Neural progenitor cell (in vitro differentiated cells): ENCODE data around the gene GAS6. TPM values are rescaled to one million over a fixed set of nuclear protein-coding genes. Genes with fewer than 3 reads are reported as not detected.
A peak's percentile ranks its signal among the peaks of the same experiment; 100 is the strongest.

Experiments
- DNase-seq: peaks from one replicate; pipeline ENCODE4 v3.0.0-alpha.2; 2016; ENCODE audit warnings: low spot score
- H2AFZ ChIP-seq: fragments of 200-600 bp; sonication (generic); replicated peaks from 2 replicates; pipeline ENCODE4 v1.6.1; 2016; ENCODE audit warnings: antibody characterized with exemption
- H3F3A ChIP-seq: fragments of 200-600 bp; sonication (generic); 2 replicates; pipeline ENCODE4 v1.6.1; 2016; ENCODE audit warnings: antibody characterized with exemption, low read depth
- H3K27ac ChIP-seq: fragments of 200-600 bp; sonication (generic); 2 replicates; pipeline ENCODE4 v1.5.1; 2016; ENCODE audit warnings: mild to moderate bottlenecking
- H3K27me3 ChIP-seq: fragments of 200-600 bp; sonication (generic); 2 replicates; pipeline ENCODE4 v1.6.1; 2016; ENCODE audit warnings: mild to moderate bottlenecking, moderate library complexity
- H3K36me3 ChIP-seq: fragments of 200-600 bp; sonication (generic); 2 replicates; pipeline ENCODE4 v1.5.1; 2016
- H3K4me1 ChIP-seq: fragments of 200-600 bp; sonication (generic); 2 replicates; pipeline ENCODE4 v1.6.1; 2016; ENCODE audit warnings: mixed run types
- H3K4me2 ChIP-seq: fragments of 200-600 bp; sonication (generic); 2 replicates; pipeline ENCODE4 v1.6.1; 2016
- H3K4me3 ChIP-seq: fragments of 200-600 bp; sonication (generic); 2 replicates; pipeline ENCODE4 v1.5.1; 2016
- H3K79me2 ChIP-seq: fragments of 200-600 bp; sonication (generic); 2 replicates; pipeline ENCODE4 v1.6.1; 2016; ENCODE audit warnings: low read depth
- H3K9ac ChIP-seq: fragments of 200-600 bp; sonication (generic); 2 replicates; pipeline ENCODE4 v1.6.1; 2016
- H3K9me3 ChIP-seq: fragments of 200-600 bp; sonication (generic); 2 replicates; pipeline ENCODE4 v1.5.1; 2016; ENCODE audit warnings: low read depth
- H4K20me1 ChIP-seq: fragments of 200-600 bp; sonication (generic); 2 replicates; pipeline ENCODE4 v1.6.1; 2016; ENCODE audit warnings: low read depth
- H3K27ac Mint-ChIP-seq: 3 replicates; pipeline ENCODE4 v1.8.0; 2021; ENCODE audit warnings: mixed read lengths
- H3K27me3 Mint-ChIP-seq: 2 replicates; pipeline ENCODE4 v1.8.0; 2022; ENCODE audit warnings: low read depth, mild to moderate bottlenecking, inconsistent platforms, moderate library complexity, mixed read lengths; ENCODE audit not compliant: insufficient read depth
- H3K36me3 Mint-ChIP-seq: 3 replicates; pipeline ENCODE4 v1.8.0; 2021; ENCODE audit warnings: mixed read lengths
- H3K4me1 Mint-ChIP-seq: 3 replicates; pipeline ENCODE4 v1.8.0; 2021; ENCODE audit warnings: mixed read lengths
- H3K4me3 Mint-ChIP-seq: 3 replicates; pipeline ENCODE4 v1.8.0; 2021; ENCODE audit warnings: mild to moderate bottlenecking, moderate library complexity, mixed read lengths
- H3K9me3 Mint-ChIP-seq: 3 replicates; pipeline ENCODE4 v1.8.0; 2020; ENCODE audit warnings: mixed read lengths
- CTCF ChIP-seq: fragments of 200-600 bp; sonication (generic); IDR thresholded peaks from 2 replicates; pipeline ENCODE4 v1.5.1; 2017; ENCODE audit warnings: antibody characterized with exemption, mild to moderate bottlenecking
- EZH2 ChIP-seq: fragments of 200-600 bp; sonication (generic); IDR thresholded peaks from 2 replicates; pipeline ENCODE4 v1.6.1; 2017; ENCODE audit warnings: antibody characterized with exemption, mild to moderate bottlenecking, moderate library complexity
- EZH2phosphoT487 ChIP-seq: fragments of 200-600 bp; sonication (generic); IDR thresholded peaks from 2 replicates; pipeline ENCODE4 v1.6.1; 2017; ENCODE audit warnings: antibody characterized with exemption
- total RNA-seq: library from RNA; depleted of rRNA; stranded (reverse); fragments of >200 nt; gene quantifications from 2 replicates; pipeline ENCODE4 v1.2.3, GENCODE V29; 2015; ENCODE audit warnings: low replicate concordance

The GAS6 gene
- total RNA-seq, 1 donor from 2014 or later: 12.8 TPM

DNA sequence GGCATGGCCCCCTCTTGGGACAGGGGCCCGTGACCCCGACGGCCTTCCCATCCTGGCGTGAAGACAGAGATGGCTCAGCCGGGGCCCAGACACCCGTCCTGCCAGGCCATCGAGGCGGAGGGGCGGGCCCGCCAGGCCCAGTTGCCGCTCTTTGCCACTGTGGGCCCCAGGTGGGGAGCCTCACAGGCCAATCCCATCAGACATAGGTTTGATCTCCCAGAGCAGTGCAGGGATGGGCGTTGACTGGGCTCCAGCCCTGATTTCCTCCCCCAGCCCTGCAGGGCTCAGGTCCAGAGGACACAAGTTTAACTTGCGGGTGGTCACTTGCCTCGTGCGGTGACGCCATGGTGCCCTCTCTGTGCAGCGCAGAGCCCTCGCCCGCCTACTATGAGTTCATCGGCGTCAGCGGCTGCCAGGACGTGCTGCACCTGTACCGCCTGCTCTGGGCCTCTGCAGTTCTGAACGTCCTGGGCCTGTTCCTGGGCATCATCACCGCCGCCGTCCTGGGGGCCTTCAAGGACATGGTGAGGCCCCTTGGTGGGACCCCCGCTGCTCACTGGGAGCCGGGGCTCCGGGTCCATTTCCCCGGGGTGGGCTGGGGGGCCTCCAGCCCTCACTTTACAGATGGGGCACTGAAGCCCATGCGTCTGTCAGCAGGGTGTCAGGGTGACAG lies 62.5 kb downstream of the GAS6 start:
- no peaks in the 10 kb centered on the region for H3K27me3 ChIP-seq
- Mint-ChIP-seq H3K27ac (no peak overlapping the region), H3K36me3 (no peaks in the 10 kb centered on the region), H3K4me3 (no peak overlapping the region), H3K27me3 (no peaks in the 10 kb centered on the region), H3K9me3 (peaks cover 2% of the 10 kb centered on the region), H3K4me1 (peaks cover 6% of the 10 kb centered on the region)
- H4K20me1 ChIP-seq: no peaks in the 10 kb centered on the region
- H3K9ac ChIP-seq: no peak overlapping the region
- peak overlapping the region; percentile 48 for H3K4me2 ChIP-seq
- H3K79me2 ChIP-seq: no peaks in the 10 kb centered on the region
- no peak overlapping the region for H3K4me3 ChIP-seq
- peaks cover 9% of the 10 kb centered on the region for H3K4me1 ChIP-seq
- TF ChIP-seq EZH2phosphoT487 (no peak), EZH2 (no peak), CTCF (no peak)
- DNase-seq: no peak
- H3K27ac ChIP-seq: no peak overlapping the region
- no peaks in the 10 kb centered on the region for H3F3A ChIP-seq
- no peaks in the 10 kb centered on the region for H3K9me3 ChIP-seq
- H3K36me3 ChIP-seq: no peaks in the 10 kb centered on the region
- no peak overlapping the region for H2AFZ ChIP-seq

DNA sequence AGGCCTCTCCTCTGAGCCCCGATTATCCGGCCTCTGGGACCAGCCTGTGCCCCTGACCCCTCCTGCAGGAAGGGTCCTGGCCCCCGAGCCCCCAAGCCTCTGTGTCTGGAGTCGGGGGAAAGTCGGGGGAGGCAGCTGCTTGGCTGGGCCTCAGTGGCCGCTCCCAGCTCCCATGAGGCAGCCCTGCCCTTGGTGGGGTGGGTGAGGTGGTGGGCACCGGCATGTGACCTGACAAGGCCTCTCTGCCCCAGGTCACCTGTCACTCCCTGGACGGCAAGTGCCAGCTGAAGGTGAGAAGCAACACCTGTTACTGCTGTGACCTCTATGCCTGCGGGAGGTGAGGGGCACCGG lies 63.3 kb downstream of the GAS6 start:
- Histone ChIP-seq H3F3A (no peaks in the 10 kb centered on the region), H3K9me3 (no peaks in the 10 kb centered on the region), H3K36me3 (no peaks in the 10 kb centered on the region), H3K4me1 (peaks cover 9% of the 10 kb centered on the region), H2AFZ (no peak overlapping the region), H3K79me2 (no peaks in the 10 kb centered on the region), H4K20me1 (no peaks in the 10 kb centered on the region), H3K27me3 (no peaks in the 10 kb centered on the region), H3K4me3 (no peak overlapping the region), H3K27ac (no peak overlapping the region), H3K4me2 (no peak overlapping the region), H3K9ac (no peak overlapping the region)
- Mint-ChIP-seq H3K9me3 (no peaks in the 10 kb centered on the region), H3K36me3 (no peaks in the 10 kb centered on the region), H3K4me3 (no peak overlapping the region), H3K27me3 (no peaks in the 10 kb centered on the region), H3K27ac (no peak overlapping the region), H3K4me1 (peaks cover 6% of the 10 kb centered on the region)
- TF ChIP-seq EZH2 (no peak), CTCF (no peak), EZH2phosphoT487 (no peak)
- no peak for DNase-seq

GRCh38 chr13:113798200-113798811 lies 65.6 kb downstream of the GAS6 start:
- TF ChIP-seq CTCF (no peak), EZH2 (no peak), EZH2phosphoT487 (no peak)
- peaks cover 6% of the 10 kb centered on the region for H3K4me1 Mint-ChIP-seq
- H3K79me2 ChIP-seq: no peaks in the 10 kb centered on the region
- peaks cover 9% of the 10 kb centered on the region for H3K4me1 ChIP-seq
- H4K20me1 ChIP-seq: no peaks in the 10 kb centered on the region
- H3K27me3 Mint-ChIP-seq: no peaks in the 10 kb centered on the region
- no peak overlapping the region for H3K27ac ChIP-seq
- H3F3A ChIP-seq: no peaks in the 10 kb centered on the region
- H3K9ac ChIP-seq: no peak overlapping the region
- no peak for DNase-seq
- H2AFZ ChIP-seq: no peak overlapping the region
- H3K4me3 ChIP-seq: no peak overlapping the region
- no peak overlapping the region for H3K4me2 ChIP-seq
- H3K9me3 Mint-ChIP-seq: no peaks in the 10 kb centered on the region
- H3K9me3 ChIP-seq: no peaks in the 10 kb centered on the region
- H3K27ac Mint-ChIP-seq: no peak overlapping the region
- no peak overlapping the region for H3K4me3 Mint-ChIP-seq
- no peaks in the 10 kb centered on the region for H3K36me3 Mint-ChIP-seq
- H3K27me3 ChIP-seq: no peaks in the 10 kb centered on the region
- H3K36me3 ChIP-seq: no peaks in the 10 kb centered on the region
